MCF 10A (cell line): ENCODE data around the gene COX17. TPM values are rescaled to one million over a fixed set of nuclear protein-coding genes. Genes with fewer than 3 reads are reported as not detected.

Source experiments
- BruUV-seq: library from RNA; stranded (reverse); fragments of 400-500 nt; replicated peaks from 2 replicates; lab custom pipeline; 2021; lab: Mats Ljungman, UMichigan
- CTCF ChIA-PET: fragments of 300-600 bp; sonication (Branson Sonifier 250); formaldehyde crosslinking; extraction: SDS; loops from one replicate; lab custom pipeline; 2021; ENCODE audit warnings: antibody characterized with exemption, inconsistent platforms; lab: Yijun Ruan, JAX
- POLR2A ChIA-PET: fragments of 300-600, 350-650 bp; sonication (Branson Sonifier 250); formaldehyde crosslinking; extraction: SDS; loops from one replicate; lab custom pipeline; 2020; ENCODE audit warnings: antibody characterized with exemption, inconsistent platforms; lab: Yijun Ruan, JAX
- DNase-seq: peaks from one replicate; pipeline ENCODE4 v3.0.0-alpha.2; 2018; ENCODE audit not compliant: unreplicated experiment
- H3K27ac Mint-ChIP-seq: one replicate; pipeline ENCODE4 v1.8.0; 2022; ENCODE audit warnings: mild to moderate bottlenecking, low read depth, mixed read lengths; ENCODE audit not compliant: unreplicated experiment
- H3K27me3 Mint-ChIP-seq: one replicate; pipeline ENCODE4 v1.8.0; 2022; ENCODE audit warnings: mixed read lengths; ENCODE audit not compliant: insufficient read depth, unreplicated experiment
- H3K36me3 Mint-ChIP-seq: one replicate; pipeline ENCODE4 v1.8.0; 2022; ENCODE audit warnings: mild to moderate bottlenecking, moderate library complexity, mixed read lengths; ENCODE audit not compliant: insufficient read depth, unreplicated experiment
- H3K4me1 Mint-ChIP-seq: one replicate; pipeline ENCODE4 v1.8.0; 2022; ENCODE audit warnings: mixed read lengths; ENCODE audit not compliant: insufficient read depth, unreplicated experiment
- H3K4me3 Mint-ChIP-seq: one replicate; pipeline ENCODE4 v1.8.0; 2022; ENCODE audit warnings: mild to moderate bottlenecking, moderate library complexity, mixed read lengths; ENCODE audit not compliant: unreplicated experiment
- H3K9me3 Mint-ChIP-seq: one replicate; pipeline ENCODE4 v1.8.0; 2022; ENCODE audit warnings: mixed read lengths; ENCODE audit not compliant: unreplicated experiment
- CTCF ChIP-seq: fragments of 200-600 bp; IDR thresholded peaks from one replicate; pipeline ENCODE4 v1.8.0; 2022; ENCODE audit warnings: antibody characterized with exemption, mild to moderate bottlenecking; ENCODE audit not compliant: unreplicated experiment
- intact Hi-C: fragments of 100-400 bp; cut with micrococcal nuclease; formaldehyde crosslinking; loops from 2 replicates; pipeline ENCODE4 v1.14.1; 2022
- total RNA-seq: library from RNA; stranded (reverse); gene quantifications from 2 replicates; pipeline ENCODE4 v1.2.3, GENCODE V29; 2022

The COX17 gene
- total RNA-seq, 1 experiment from 2014 or later = 47.9 TPM

GRCh38 chr3:119625451-119626153, 51.6 kb downstream of the COX17 start:
- Mint-ChIP-seq H3K4me1 (peaks cover 5% of the 10 kb centered on the region), H3K4me3 (no peak overlapping the region), H3K27ac (no peak overlapping the region), H3K27me3 (peaks cover 10% of the 10 kb centered on the region), H3K9me3 (peaks cover 8% of the 10 kb centered on the region), H3K36me3 (no peaks in the 10 kb centered on the region)
- no TSS peak for BruUV-seq
- ChIA-PET POLR2A (no interaction called here), CTCF (interaction anchor here (0.7 kb wide), 1 partner anchor 72 kb away, joined by 3 read pairs; no protein-coding TSS in a partner anchor)
- no peak for TF ChIP-seq CTCF
- intact Hi-C loops = no loop called here
- no peak for DNase-seq

- BruUV-seq = no TSS peak
- no peak overlapping the region for H3K4me3 Mint-ChIP-seq
- no peak for TF ChIP-seq CTCF
- ChIA-PET CTCF (no interaction called here), POLR2A (no interaction called here)
- no peaks in the 10 kb centered on the region for H3K36me3 Mint-ChIP-seq
- peaks cover 8% of the 10 kb centered on the region for H3K9me3 Mint-ChIP-seq
- H3K27ac Mint-ChIP-seq = no peak overlapping the region
- intact Hi-C loops = no loop called here
- peaks cover 10% of the 10 kb centered on the region for H3K27me3 Mint-ChIP-seq
- no peak for DNase-seq
- peaks cover 3% of the 10 kb centered on the region for H3K4me1 Mint-ChIP-seq
Observed at GRCh38 chr3:119624002-119624720, 53.0 kb downstream of the COX17 start.

- Mint-ChIP-seq H3K27me3 (peaks cover 9% of the 10 kb centered on the region), H3K4me1 (peaks cover 5% of the 10 kb centered on the region), H3K9me3 (peaks cover 8% of the 10 kb centered on the region), H3K36me3 (no peaks in the 10 kb centered on the region), H3K27ac (no peak overlapping the region), H3K4me3 (no peak overlapping the region)
- DNase-seq = no peak
- no TSS peak for BruUV-seq
- intact Hi-C loops = no loop called here
- TF ChIP-seq CTCF = no peak
- ChIA-PET CTCF (interaction anchor here (0.6 kb wide), 1 partner anchor 56 kb away, joined by 3 read pairs; the partner anchor contains the start of gene COX17), POLR2A (interaction anchor here (0.9 kb wide), 1 partner anchor 17 kb away, joined by 3 read pairs; no protein-coding TSS in a partner anchor)
Observed at GRCh38 chr3:119620899-119621298, 56.3 kb downstream of the COX17 start.

Other genes starting within 250 kb of the COX17 start
- 87.1 and 105 TPM in 2 replicates for gene TMEM39A, start 213.8 kb downstream of the COX17 start, total RNA-seq
- 22.5 and 25.2 TPM in 2 replicates for gene POGLUT1, start 208.4 kb downstream of the COX17 start, total RNA-seq
- 108 and 113 TPM in 2 replicates for gene TIMMDC1, start 178.9 kb downstream of the COX17 start, total RNA-seq
- not detected in 2 replicates for gene CD80, start 117.8 kb downstream of the COX17 start, total RNA-seq
- gene ADPRH, start 97.9 kb downstream of the COX17 start, total RNA-seq = not detected in 2 replicates
- gene PLA1A, start 79.5 kb downstream of the COX17 start, total RNA-seq = not detected in 2 replicates
- 0.91 and 0.93 TPM in 2 replicates for gene POPDC2, start 16.8 kb downstream of the COX17 start, total RNA-seq
- gene CFAP91, start 25.6 kb upstream of the COX17 start, total RNA-seq = not detected in 2 replicates
- not detected in 2 replicates for gene NR1I2, start 104.7 kb upstream of the COX17 start, total RNA-seq